Dermis blood vessel endothelial cell (primary cell): ENCODE results near the gene USPL1. TPM values are rescaled to one million over a fixed set of nuclear protein-coding genes. Genes with fewer than 3 reads are reported as not detected.

Experiments used
- DNase-seq: peaks from one replicate; pipeline ENCODE4 v3.0.0; 2010
- total RNA-seq: library from RNA; depleted of rRNA; stranded (reverse); fragments of >200 nt; gene quantifications from 2 replicates; pipeline ENCODE4 v1.2.3, GENCODE V29; 2014

The USPL1 gene
- total RNA-seq, 1 donor from 2014 or later = 26.4 TPM

GRCh38 chr13:30698488-30699005, 80.8 kb downstream of the USPL1 start:
- DNase-seq = no peak

DNA sequence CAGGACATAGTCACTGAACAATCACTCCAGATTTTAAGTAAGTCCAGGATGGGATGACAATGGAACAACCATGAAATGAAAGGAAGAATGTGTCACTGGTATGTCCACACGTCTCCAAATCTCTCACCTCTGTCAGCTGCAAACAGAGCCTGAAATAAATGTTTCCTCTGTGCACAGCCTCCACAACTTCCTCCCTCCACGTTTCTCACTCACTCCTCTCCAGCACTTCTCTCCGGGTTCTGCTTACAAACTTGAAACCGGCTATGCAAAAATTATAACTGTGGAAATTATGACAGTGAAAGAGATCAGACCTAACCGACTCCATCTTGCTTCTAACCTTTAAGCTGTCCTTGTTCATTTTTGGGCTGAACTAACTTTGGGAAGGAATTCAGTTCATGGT, 82.6 kb downstream of the USPL1 start:
- no peak for DNase-seq

DNA sequence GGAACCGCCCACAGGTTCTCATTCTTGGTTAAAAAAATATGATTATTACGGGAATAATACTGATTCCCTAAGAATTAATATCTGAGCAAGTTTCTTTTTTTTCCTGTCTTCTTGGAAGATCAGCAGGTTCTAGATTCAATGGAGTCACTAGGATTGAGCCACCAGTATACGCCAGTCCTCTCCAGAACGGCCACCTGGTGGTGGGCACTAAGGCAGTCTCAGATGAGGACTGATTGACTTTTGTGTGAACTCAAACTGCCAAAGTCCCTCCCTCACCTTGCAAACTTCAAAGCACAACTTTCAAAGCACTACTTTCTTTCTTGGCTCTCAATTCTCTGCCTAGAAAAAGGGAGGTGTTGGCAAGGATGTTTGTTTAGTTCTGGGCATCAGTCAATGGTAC, 84.3 kb downstream of the USPL1 start:
- DNase-seq = no peak

- no peak for DNase-seq
Observed at GRCh38 chr13:30704596-30704995, 86.9 kb downstream of the USPL1 start.

DNA sequence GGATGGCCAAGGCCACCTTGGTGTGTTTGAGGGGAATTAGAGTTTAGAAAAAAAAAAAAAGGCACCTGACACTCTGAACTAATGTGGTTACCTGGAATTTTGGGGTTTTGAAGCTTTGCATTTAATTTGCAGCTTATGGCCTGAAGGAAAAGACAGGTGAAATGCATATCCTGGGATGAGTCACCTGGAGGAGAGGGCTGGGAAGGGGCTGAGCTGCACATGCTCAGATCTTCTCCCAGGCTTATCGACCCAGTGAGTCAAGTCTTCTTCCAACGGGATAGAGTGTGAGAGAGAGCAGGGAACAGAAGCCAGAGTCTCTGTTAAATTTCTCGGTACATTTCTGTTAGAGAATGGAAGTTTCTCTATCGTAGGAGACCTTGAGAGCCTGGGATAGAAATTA, 88.0 kb downstream of the USPL1 start:
- no peak for DNase-seq

DNA sequence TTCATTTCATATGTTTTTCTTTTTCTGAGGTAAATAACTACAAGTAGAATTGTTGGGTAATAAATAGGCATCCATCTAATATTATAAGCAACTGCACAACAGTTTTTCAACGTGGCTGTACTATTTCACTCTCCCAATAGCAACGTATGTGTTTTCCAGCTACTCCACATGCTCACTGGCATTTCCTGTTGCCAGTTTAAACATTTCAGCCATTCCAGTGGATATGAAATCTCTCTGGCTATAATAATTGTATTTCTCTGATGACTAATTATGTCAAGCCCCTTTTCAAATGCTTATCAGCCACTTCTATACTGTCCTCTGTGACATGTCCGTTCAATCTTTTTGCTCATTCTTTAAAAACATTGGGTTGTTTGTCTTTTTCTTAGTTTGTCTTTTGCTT, 90.8 kb downstream of the USPL1 start:
- peak; percentile 83 for DNase-seq

Other genes starting within 250 kb of the USPL1 start
- 0.05 TPM in 1 of 2 replicates, not detected in the other for gene UBE2L5, start 195.4 kb upstream of the USPL1 start, total RNA-seq
- 250 and 594 TPM in 2 replicates for gene HMGB1, start 152.0 kb upstream of the USPL1 start, total RNA-seq
- 0.14 and 0.34 TPM in 2 replicates for gene ALOX5AP, start 117.6 kb downstream of the USPL1 start, total RNA-seq